Fibroblast of skin of left biceps (primary cell): ENCODE measurements around the gene MRPL43.
"Not testable (repeated sequence)": the region's sequence is repeated elsewhere in the genome, so short reads cannot be mapped to it uniquely, and the experiment has no call there.

Experiments used
- DNase-seq, 2 experiments: peaks; one replicate each; pipeline ENCODE4 v3.0.0-alpha.2; 2013; ENCODE audit warnings: low read depth in 2 of 2

MRPL43 gene

GRCh38 chr10:100983868-100984671, 3.2 kb downstream of the MRPL43 start:
- DNase-seq = no peak

- DNase-seq = no peak
Measured at GRCh38 chr10:100982916-100983830, 4.1 kb downstream of the MRPL43 start.

GRCh38 chr10:100981178-100981772, 6.0 kb downstream of the MRPL43 start:
- DNase-seq = no peak

- no peak for DNase-seq
Measured at GRCh38 chr10:100980711-100981110, 6.6 kb downstream of the MRPL43 start.

- no peak for DNase-seq
Measured at GRCh38 chr10:100980311-100980710, 7.0 kb downstream of the MRPL43 start.

- no peak for DNase-seq
Measured at GRCh38 chr10:100979791-100980272, 7.5 kb downstream of the MRPL43 start.

GRCh38 chr10:100978901-100979195, 8.4 kb downstream of the MRPL43 start:
- no peak for DNase-seq

GRCh38 chr10:100978121-100978900, 9.0 kb downstream of the MRPL43 start:
- DNase-seq = no peak

GRCh38 chr10:100977436-100977835, 9.9 kb downstream of the MRPL43 start:
- DNase-seq = no peak

- DNase-seq = no peak
Measured at GRCh38 chr10:100976906-100977305, 10.4 kb downstream of the MRPL43 start.

GRCh38 chr10:100975397-100975796, 11.9 kb downstream of the MRPL43 start:
- not testable (repeated sequence) for DNase-seq

GRCh38 chr10:100972904-100973535, 14.3 kb downstream of the MRPL43 start:
- DNase-seq = no peak

GRCh38 chr10:100972115-100972903, 15.0 kb downstream of the MRPL43 start:
- no peak for DNase-seq

GRCh38 chr10:100970914-100971811, 16.1 kb downstream of the MRPL43 start:
- DNase-seq = no peak

- DNase-seq = no peak
Measured at GRCh38 chr10:100970076-100970913, 17.0 kb downstream of the MRPL43 start.

GRCh38 chr10:100969187-100970075, 17.9 kb downstream of the MRPL43 start, which contains the start of gene SEMA4G:
Gene SEMA4G (plus strand): TSS chr10:100969504. CDS start chr10:100972913, 3,409 bp downstream.
- DNase-seq = no peak

GRCh38 chr10:100968863-100969186, 18.5 kb downstream of the MRPL43 start:
- no peak for DNase-seq
